GM19438 (cell line): ENCODE data around the gene KRT84.
"Not testable (repeated sequence)": the region's sequence is repeated elsewhere in the genome, so short reads cannot be mapped to it uniquely, and the experiment has no call there.

Experiments
- ATAC-seq: cut with Tn5 transposase; IDR thresholded peaks from one replicate; pipeline ENCODE4 v1.9.1; 2021; ENCODE audit warnings: low read depth; ENCODE audit not compliant: unreplicated experiment

The KRT84 gene

DNA sequence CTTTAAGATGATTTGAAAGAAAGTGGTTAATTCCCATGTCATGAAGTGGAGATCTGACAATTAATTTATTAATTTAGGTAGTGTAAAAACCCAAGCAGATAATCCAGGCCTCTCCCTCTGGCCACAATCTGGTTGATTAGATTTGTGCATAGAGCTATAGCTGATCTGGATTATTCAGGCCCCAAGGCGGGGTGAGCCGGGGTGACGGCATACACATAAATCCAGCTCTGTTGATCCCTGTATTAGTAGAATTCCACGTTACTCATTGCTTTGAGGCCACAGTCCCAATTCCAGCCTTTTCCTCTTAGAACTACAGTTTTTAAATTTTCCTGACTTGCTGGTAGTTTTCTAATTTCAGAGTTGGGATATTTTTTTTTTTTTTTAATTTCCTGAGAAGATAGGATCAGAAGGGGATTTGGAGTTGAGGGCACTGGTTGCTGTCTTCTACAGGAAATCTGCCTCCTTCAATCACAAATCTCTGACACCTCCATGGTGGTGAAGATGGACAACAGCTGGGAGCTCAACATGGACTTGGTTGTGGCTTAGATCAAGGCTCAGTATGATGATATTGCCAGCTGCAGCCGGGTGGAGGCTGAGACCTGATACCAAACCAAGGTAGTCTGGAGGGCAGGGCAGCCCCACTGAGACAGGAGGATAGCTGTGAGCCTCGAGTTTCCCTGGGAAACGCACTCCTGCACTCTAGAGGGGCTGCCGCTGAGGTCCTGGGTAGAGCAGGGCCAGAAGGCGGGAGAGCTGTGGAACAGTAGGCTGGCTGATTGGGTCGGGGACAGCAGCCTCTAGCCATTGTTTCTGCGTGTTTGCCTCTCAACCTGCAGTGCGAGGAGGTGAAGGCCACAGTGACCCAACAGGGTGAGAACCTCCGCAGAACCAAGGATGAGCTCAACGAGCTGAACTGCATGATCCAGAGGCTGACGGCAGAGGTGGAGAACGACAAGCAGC, 37.6 kb downstream of the KRT84 start:
- ATAC-seq, result no peak

- ATAC-seq, result no peak
Measured at GRCh38 chr12:52347016-52347415, 38.4 kb downstream of the KRT84 start.

DNA sequence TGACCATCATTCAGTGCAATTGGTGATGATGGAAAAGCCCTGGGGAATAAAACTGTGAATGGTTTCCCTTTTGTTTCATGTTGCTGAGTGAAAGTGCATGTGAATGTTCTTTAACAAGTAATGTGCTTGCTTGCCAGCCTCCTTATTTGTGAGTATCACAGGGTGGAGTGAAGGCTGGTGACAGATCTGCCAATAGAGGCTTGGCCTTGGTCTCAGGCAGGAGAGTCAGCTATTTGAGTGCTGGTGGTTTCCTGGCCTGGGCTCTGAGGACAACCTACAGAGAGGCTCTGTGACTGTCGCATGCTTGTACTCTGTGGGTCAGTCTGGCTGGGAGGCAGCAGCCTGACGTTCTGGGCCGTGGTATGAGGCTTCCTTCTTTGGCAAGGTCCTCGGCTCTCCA, 38.9 kb downstream of the KRT84 start:
- ATAC-seq, result no peak

DNA sequence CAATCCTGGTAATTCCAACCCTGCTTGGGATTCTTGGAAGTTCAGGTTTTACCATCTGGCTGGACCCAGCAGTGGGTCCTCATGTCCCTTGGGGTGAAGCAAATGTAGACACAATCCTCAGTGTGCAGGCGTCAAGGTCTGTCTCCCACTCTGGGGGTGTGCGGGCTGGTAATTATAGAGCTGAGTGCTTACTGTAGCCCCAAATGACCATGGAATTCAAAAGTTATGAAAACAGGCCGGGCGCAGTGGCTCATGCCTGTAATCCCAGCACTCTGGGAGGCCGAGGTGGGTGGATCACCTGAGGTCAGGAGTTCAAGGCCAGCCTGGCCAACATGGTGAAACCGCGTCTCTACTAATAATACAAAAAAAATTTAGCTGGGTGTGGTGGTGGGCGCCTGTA, 40.4 kb downstream of the KRT84 start:
- ATAC-seq, result not testable (repeated sequence)

DNA sequence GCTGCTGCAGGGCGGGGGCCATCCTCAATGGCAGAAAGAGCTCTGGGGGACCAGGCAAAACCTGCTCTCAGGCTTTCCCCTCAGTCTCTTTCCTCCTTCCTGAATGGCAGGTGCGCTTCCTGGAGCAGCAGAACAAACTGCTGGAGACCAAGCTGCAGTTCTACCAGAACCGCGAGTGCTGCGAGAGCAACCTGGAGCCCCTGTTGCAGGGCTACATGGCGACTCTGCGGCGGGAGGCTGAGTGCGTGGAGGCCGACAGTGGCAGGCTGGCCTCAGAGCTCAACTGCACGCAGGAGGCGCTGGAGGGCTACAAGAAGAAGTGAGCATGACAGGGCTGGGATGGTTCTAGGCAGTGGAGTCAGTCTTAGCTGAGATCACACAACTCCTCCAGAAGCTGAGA, 41.3 kb downstream of the KRT84 start:
- no peak for ATAC-seq

DNA sequence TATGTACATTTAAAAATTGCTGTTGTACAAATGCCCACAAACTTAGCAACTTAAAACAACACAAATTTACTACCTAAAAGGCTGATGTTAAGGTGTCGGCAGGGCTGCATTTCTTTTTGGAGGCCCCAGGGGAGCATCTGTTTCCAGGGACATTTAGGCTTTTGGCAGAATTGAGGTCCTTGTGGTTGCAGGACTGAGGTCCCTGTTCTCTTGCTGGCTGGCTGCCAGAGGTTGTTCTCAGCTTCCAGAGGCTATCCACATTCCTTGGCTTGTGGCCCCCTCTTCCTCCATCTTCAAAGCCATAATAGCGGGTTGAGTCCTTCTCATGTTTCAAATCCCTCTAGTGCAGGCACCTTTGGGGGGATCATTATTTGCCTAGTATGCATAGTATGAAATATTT, 41.9 kb downstream of the KRT84 start:
- no peak for ATAC-seq

GRCh38 chr12:52342781-52343490, 42.5 kb downstream of the KRT84 start:
- no peak for ATAC-seq

GRCh38 chr12:52341066-52341580, 44.3 kb downstream of the KRT84 start:
- ATAC-seq, result no peak

DNA sequence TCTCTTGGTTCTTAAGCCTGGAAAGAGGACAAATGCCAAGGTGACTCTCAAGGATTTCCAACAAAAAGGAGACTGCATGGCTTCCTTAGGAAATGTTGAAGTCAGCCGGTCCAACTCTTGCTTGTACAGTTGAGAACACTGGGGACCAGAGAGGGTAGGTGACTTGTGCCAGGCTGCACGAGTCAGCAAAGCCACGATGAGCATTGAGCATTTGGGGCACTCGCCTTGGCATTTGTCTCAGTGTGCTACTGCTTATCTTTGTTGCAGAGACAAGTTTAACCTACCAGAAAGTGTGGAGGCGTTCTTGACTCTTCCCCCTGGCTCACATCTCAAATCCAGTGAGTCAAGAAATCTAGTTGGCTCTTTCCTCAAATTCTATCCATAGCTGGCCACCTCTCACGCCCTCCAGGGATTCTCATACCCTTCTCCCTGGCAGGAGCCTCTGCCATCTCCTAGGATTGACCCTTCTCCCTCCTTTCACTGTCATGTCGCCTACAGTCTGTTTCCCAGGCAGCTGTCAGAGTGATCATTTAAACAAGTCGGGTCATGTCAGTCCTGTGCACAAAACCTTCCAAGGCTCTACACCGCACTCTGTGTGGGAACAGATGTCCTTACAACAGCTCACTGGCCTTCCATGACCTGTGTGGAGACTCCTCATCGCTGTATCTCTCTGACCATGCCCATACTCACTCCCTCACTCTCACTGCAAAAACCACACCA, 47.1 kb downstream of the KRT84 start:
- no peak for ATAC-seq

DNA sequence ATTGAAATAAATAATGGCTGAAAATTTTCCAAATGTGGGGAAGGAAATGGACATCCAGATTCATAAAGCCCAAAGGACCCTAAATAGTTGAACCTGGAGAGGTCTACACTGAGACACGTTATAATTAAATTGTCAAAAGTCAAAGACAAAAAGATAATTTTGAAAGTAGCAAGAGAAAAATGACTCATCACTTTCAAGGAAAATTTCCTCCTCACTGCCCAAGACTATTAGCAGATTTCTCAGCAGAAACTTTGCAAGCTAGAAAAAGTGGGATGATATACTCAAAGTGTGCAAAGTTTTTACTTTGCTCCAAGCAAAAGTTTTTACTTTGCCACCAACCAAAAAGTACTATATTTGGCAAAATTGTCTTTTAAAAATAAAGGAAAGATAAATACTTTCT, 48.4 kb downstream of the KRT84 start:
- no peak for ATAC-seq

DNA sequence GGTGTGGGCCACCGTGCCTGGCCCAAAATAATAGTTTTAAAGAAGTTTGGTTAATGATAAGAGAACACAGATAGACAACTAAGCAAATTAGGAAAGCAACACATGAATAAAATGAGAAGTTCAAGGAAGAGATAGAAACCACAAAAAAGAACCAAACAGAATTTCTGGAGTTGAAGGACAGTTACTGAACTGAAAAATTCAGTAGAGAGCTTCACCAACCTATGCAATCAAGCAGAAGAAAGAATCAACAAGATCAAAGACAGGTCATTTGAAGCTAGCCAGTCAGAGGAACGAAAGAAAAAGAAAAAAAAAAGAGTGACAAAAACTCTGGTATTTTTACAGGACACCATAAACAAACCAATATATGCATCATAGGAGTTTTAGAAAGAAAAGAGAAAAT, 48.8 kb downstream of the KRT84 start:
- no peak for ATAC-seq

DNA sequence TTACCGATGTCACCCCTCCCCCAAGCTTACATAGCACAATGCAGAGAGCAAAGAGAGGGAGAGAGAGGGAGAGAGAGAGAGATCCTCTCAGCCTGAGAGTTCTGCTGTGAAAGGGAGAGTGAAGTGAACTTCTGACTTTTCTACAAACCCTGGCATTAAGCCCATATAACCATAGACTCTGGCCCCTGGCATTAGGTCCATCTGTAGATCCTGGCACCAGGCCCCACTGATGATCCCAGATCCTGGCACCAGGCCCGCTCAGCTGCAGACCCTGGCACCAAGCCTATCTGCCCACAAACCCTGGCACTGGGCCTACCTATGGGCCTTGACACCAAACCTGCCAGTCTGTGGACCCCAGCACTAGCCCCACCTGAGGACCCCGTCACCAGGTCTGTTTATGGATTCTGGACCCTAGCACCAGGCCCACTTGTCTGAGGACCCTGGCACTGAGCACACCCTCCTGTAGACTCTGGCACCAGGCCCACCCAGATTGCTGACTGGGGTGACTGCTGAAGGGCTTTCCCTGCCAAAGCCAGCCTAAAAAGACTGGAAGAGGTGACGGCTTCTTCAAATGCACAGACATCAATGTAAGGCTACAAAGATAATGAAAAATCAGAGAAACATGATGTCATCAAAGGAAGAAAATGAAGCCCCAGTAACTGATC, 49.7 kb downstream of the KRT84 start:
- ATAC-seq, result no peak

GRCh38 chr12:52334185-52334584, 51.3 kb downstream of the KRT84 start:
- ATAC-seq, result no peak

DNA sequence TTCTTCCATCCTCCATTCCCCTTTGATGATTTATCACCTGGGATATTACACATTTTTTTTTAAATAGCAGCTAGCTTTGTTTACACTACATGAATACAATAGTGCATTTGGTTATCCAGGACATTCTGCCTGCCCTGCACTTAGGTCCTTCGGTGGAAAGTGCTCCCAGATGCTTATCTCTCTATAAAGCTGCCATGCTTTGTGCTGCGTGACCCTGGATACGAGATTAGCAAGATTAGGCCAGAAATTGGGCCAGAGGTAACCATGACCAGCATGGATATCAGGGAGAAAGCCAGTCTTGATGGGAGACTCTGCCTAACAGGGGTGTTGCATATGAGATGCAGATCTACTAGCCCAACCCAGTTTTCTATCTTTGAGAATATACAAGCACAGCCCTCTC, 52.1 kb downstream of the KRT84 start:
- ATAC-seq, result no peak

GRCh38 chr12:52332381-52332780, 53.1 kb downstream of the KRT84 start:
- no peak for ATAC-seq

GRCh38 chr12:52331833-52332232, 53.6 kb downstream of the KRT84 start:
- ATAC-seq, result no peak

GRCh38 chr12:52331039-52331438, 54.4 kb downstream of the KRT84 start:
- no peak for ATAC-seq

GRCh38 chr12:52327830-52328500, 57.5 kb downstream of the KRT84 start:
- no peak for ATAC-seq
